ENCODE data around the gene TAF4B.
"Not testable (repeated sequence)": the region's sequence is repeated elsewhere in the genome, so short reads cannot be mapped to it uniquely, and the experiment has no call there.

The TAF4B gene

GRCh38 chr18:26252411-26252810, 26.2 kb downstream of the TAF4B start:
- TF ChIP-seq CTCF (IDR thresholded peaks at IDR 0.05; ENCODE audit: insufficient read depth, missing control alignments) = no peak
- DNase-seq (ENCODE audit: insufficient read length, low spot score) = no peak
- FAIRE-seq = no peak

- not testable (repeated sequence) for FAIRE-seq; DNase-seq (ENCODE audit: insufficient read length, low spot score)
Observed at GRCh38 chr18:26254808-26255207, 28.6 kb downstream of the TAF4B start.

- FAIRE-seq = no peak
- DNase-seq (ENCODE audit: insufficient read length, low spot score) = no peak
- TF ChIP-seq CTCF (IDR thresholded peaks at IDR 0.05; ENCODE audit: insufficient read depth, missing control alignments) = no peak
Observed at GRCh38 chr18:26255695-26256622, 29.7 kb downstream of the TAF4B start.

GRCh38 chr18:26258711-26259110, 32.5 kb downstream of the TAF4B start:
- no peak for FAIRE-seq
- no peak for TF ChIP-seq CTCF (IDR thresholded peaks at IDR 0.05; ENCODE audit: insufficient read depth, missing control alignments)

GRCh38 chr18:26259416-26259815, 33.2 kb downstream of the TAF4B start:
- FAIRE-seq; DNase-seq (ENCODE audit: insufficient read length, low spot score): not testable (repeated sequence)

More at GRCh38 chr18:26258711-26259110, 32.5 kb downstream of the TAF4B start:
- DNase-seq (ENCODE audit: insufficient read length, low spot score) = no peak

DNA sequence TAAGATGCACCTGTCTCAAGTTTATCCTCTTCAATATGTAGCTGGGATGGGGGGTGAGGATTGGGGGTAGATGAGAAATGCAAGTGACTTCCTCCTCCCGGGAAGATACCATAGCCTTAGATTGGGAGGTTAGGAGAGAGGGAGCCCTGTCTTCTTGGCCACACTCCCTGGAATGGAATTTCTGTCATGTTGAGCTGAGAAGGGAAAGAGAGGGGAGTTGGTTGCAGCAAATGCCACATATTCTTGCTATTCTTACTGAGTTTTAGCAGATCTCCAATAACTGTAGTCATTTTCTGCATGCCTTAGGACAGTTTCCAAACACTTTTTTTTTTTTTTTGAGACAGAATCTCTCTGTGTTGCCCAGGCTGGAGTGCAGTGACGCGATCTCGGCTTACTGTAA, 35.9 kb downstream of the TAF4B start:
- FAIRE-seq (no peak), DNase-seq (ENCODE audit: insufficient read length, low spot score) (no peak)
- TF ChIP-seq CTCF (IDR thresholded peaks at IDR 0.05; ENCODE audit: insufficient read depth, missing control alignments) = no peak

DNA sequence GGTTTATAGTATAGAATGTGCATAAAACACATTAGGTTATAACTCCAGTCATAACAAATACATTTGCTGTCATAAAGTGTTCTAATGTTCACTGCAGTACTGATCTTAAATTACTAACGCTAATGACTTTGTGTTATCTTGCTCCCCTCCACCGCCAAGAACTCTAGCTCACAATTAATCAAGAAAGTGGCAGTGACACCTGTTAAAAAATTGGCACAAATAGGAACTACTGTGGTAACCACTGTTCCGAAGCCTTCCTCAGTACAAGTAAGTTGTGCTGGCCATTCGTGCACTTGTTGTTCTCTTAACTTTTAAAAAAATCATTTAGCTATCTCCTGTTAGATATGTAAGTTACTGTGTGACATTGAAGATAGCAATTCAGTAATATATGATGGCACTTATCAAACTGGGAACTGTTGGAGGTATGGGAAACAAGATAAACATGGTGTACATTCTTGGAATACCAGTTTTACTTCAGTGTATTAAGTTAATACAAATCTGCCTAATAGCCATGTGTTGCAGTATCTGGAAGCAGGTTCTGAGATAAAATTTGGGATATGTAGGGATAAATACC, 41.2 kb downstream of the TAF4B start:
- DNase-seq (ENCODE audit: insufficient read length, low spot score) (no peak), FAIRE-seq (peak; percentile 29)
- no peak for TF ChIP-seq CTCF (IDR thresholded peaks at IDR 0.05; ENCODE audit: insufficient read depth, missing control alignments)

- no peak for DNase-seq (ENCODE audit: insufficient read length, low spot score)
- no peak for FAIRE-seq
- no peak for TF ChIP-seq CTCF (IDR thresholded peaks at IDR 0.05; ENCODE audit: insufficient read depth, missing control alignments)
Observed at GRCh38 chr18:26268454-26268853, 42.2 kb downstream of the TAF4B start.

All from D721Med (cell line).